ENCODE results near the gene RETREG2. TPM values are rescaled to one million over a fixed set of nuclear protein-coding genes. Genes with fewer than 3 reads are reported as not detected.

RETREG2 gene
- total RNA-seq, 1 donor, result 76.0 TPM

DNA sequence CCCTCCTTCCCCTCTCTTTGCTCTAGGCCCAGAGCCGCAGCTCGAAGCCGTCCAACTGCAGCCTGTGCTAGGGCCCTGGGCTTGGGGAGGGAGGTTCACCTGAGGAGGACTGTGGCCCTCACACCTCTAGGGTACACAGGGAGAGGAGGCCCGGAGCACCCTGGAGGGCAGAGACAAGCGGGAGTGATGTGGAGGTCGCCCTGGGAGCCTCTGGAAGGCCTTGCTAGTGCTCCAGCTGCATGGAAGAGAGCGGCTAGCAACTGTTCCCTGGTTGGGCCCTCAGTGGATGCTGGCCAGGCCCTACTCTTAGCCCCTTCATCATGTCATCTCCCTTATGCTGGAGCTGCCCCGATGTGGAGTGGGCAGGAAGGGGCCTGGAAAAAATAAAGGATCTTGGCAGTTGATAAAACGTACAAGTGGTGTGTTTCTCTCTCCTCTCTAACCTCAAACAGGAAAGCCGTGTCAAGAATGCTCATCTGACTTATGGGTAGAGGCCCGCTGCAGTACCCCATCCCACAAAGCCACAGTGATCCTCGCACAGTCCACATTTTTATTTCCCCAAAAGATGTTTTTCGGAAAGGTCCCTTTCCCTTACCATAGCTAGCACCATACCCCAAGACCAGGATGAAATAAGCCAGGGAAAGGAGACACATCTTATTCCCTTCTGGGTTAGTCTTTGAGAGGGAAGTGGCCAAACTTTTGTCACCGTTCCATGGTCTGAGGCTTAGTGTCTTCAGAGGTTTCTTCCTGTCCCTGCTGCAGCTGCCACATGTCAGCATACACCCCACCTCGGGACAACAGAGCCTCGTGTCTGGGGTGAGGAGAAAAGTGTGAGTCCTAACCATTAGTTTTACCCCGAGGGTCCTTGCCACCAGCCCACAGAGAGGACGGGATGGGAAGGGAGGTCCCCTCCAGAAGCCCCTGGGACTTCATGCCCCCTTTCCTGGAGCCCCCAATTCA is 31.4 kb downstream of the RETREG2 start:
- TF ChIP-seq, protein P1, sequence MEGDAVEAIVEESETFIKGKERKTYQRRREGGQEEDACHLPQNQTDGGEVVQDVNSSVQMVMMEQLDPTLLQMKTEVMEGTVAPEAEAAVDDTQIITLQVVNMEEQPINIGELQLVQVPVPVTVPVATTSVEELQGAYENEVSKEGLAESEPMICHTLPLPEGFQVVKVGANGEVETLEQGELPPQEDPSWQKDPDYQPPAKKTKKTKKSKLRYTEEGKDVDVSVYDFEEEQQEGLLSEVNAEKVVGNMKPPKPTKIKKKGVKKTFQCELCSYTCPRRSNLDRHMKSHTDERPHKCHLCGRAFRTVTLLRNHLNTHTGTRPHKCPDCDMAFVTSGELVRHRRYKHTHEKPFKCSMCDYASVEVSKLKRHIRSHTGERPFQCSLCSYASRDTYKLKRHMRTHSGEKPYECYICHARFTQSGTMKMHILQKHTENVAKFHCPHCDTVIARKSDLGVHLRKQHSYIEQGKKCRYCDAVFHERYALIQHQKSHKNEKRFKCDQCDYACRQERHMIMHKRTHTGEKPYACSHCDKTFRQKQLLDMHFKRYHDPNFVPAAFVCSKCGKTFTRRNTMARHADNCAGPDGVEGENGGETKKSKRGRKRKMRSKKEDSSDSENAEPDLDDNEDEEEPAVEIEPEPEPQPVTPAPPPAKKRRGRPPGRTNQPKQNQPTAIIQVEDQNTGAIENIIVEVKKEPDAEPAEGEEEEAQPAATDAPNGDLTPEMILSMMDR (IDR thresholded peaks at IDR 0.05; ENCODE audit: insufficient read depth, low read length), result no peak
- no peak for DNase-seq (ENCODE audit: low read depth)

DNA sequence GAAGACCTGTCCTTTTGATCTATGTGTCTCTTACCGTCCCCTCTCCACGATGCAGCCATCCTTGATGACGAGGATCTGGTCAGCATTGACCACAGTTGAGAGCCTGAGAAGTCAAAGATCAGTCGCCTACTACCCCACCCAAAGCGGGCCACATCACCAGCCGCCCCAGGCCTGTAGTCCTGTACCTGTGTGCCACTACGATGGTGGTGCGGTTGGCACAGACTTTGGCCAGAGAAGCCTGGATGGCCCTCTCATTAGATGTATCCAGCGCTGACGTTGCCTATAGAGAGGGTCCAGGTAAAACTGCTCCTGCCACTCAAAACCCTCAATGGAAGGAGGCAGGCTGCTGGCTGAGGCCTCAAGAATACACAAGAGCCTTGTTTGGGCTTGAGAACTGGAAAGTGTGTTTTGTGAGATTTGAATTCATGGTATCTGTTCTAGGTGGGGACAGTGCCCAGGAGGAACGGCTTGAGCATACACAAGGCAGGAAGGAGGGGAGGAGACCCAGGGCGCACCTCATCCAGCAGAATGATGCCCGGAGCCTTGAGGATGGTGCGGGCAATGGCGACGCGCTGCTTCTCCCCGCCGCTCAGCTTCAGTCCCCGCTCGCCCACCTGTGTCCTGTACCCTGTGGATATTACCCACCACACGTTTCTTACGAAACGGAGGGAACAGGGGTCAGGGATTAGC is 32.3 kb downstream of the RETREG2 start:
- TF ChIP-seq, protein P1 (IDR thresholded peaks at IDR 0.05; ENCODE audit: insufficient read depth, low read length), result no peak

More for the DNA sequence above, 31.4 kb downstream of the RETREG2 start:
- no peak overlapping the region for H3K4me3 ChIP-seq (ENCODE audit: low read depth, low read length)

DNA sequence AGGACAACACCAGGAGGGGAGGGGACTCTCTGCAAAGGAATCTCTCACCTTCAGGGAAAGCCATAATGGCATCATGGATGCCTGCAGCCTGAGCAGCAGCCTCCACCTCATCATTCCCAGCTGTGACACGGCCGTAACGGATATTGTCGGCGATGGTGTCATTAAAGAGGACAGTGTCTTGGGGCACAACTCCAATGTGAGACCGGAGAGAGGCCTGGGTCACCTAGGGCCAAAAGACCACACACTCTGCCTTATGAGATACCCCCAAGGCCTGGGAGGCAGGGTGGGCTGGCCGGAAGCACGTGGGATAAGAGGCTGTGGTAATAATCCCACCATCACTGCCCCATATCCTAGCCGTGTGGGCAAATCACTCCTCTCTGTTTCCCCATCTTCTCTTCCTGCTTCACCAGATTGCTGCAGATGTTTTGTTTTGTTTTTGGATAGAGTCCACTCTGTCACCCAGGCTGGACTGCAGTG is 32.8 kb downstream of the RETREG2 start:
- TF ChIP-seq, protein P1 (IDR thresholded peaks at IDR 0.05; ENCODE audit: insufficient read depth, low read length), result no peak
- DNase-seq (ENCODE audit: low read depth), result no peak
- H3K4me3 ChIP-seq (ENCODE audit: low read depth, low read length), result no peak overlapping the region

More for the DNA sequence above, 32.3 kb downstream of the RETREG2 start:
- DNase-seq (ENCODE audit: low read depth), result no peak
- H3K4me3 ChIP-seq (ENCODE audit: low read depth, low read length), result no peak overlapping the region

DNA sequence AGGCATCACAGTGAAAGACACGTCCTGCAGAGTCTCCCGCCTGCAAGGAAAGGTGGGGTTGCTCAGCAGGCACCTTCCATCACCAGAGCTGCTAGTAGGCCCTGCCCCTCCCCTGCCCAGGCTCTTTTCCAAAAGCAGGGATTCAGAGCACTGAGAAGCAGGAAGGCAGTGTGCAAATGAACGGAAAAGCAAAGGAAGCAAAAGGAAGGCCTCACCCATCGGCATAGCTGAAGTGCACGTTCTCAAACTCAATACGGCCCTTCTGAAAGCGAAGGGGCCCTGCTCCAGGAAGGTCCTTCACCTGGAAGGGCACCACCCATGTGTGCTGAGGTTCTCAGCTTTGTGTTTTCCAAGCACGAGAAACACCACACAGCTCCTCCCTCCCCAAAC is 34.9 kb downstream of the RETREG2 start:
- no peak overlapping the region for H3K4me3 ChIP-seq (ENCODE audit: low read depth, low read length)
- DNase-seq (ENCODE audit: low read depth), result no peak
- TF ChIP-seq, protein P1 (IDR thresholded peaks at IDR 0.05; ENCODE audit: insufficient read depth, low read length), result no peak

DNA sequence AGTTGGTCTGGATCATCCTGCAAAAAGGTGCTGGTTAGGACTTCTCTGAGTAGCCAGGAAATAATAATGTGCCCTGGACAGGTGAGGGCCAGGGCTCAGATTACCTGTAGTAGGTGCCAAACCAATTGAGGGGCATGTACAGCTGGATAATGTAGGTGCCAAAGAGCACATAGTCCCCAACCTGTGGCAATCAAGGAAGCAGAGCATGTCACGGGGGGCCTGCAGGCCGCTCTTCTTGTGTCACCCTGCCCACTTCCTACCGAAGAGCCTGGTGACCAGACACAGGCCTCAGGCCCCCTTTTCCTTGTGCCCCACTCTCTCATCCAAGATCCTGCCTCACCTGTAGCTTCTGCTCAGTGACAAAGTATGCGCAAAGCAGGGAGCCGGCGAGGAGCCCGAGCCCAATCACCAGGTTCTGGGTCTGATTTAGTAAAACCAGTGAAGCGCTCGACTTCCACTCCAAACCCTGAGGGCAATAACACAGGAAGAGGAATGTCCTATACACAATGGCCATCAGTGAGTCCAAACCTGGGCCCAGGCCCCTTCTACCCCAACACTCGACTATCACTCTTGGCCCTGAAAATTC is 35.5 kb downstream of the RETREG2 start:
- no peak for DNase-seq (ENCODE audit: low read depth)
- TF ChIP-seq, protein P1 (IDR thresholded peaks at IDR 0.05; ENCODE audit: insufficient read depth, low read length), result no peak

DNA sequence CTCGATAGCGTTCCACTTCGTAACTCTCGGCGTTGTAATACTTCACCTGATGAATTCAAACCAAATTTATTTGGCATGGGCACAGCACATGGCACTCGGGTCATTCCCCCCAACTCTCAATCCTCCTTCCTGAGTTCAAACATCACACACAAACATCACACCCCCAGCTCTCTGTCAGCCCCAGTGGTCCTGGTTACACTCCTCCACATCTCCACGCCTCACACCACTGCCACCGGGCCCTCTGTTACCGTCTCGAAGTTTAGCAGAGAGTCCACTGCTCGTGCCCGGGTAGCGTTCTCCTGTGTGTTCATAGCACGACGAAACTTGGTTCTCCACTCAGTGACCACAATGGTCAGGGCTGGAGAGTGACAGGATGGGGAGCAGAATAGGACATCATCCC is 36.1 kb downstream of the RETREG2 start:
- TF ChIP-seq, protein P1 (IDR thresholded peaks at IDR 0.05; ENCODE audit: insufficient read depth, low read length), result no peak
- DNase-seq (ENCODE audit: low read depth), result no peak

More for the DNA sequence above, 35.5 kb downstream of the RETREG2 start:
- no peak overlapping the region for H3K4me3 ChIP-seq (ENCODE audit: low read depth, low read length)

More for the DNA sequence above, 36.1 kb downstream of the RETREG2 start:
- no peak overlapping the region for H3K4me3 ChIP-seq (ENCODE audit: low read depth, low read length)

Measured in fibroblast of the aortic adventitia (primary cell).